HG03025 (cell line): ENCODE data around the gene TM9SF4.

Experiments used
- ATAC-seq: cut with Tn5 transposase; IDR thresholded peaks from one replicate; pipeline ENCODE4 v1.9.1; 2021; ENCODE audit warnings: mild to moderate bottlenecking, moderate library complexity; ENCODE audit not compliant: unreplicated experiment, low FRiP score

The TM9SF4 gene

DNA sequence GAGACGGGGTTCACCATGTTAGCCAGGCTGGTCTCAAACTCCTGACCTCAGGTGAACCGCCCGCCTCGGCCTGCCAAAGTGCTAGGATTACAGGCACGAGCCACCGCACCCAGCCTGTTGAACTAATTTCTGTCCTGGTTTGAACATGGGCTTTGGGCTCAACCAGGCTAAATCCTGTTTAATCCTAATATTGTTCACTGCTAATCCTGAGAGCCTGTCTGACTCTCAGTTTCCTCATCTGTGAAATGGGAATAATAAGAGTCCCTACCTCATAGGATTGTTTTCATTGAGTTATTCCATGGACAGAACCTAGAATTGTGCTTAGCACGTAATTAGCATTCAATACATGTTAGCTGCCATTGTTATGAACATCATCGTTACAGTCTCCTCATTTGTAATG lies 17.4 kb downstream of the TM9SF4 start:
- ATAC-seq: no peak

DNA sequence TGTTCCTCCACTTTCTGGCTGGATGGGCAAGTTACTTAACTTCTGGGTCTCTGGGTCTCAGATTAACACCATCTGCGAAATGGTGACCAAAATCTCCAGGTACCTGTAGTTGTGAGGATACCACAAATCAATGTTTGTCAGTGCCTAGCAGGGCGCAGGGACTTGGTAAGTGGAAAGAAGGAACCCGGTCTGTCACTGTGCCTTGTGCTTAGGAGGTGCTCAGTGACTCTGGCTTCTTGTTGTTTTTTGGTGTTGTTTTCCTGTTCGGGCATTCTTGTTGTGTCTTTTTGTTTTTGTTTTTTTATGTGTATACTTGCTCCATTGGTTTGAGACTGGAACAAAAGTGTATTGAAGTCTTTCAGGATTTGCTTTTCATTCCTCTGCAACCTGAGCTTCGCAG lies 17.8 kb downstream of the TM9SF4 start:
- ATAC-seq: no peak

DNA sequence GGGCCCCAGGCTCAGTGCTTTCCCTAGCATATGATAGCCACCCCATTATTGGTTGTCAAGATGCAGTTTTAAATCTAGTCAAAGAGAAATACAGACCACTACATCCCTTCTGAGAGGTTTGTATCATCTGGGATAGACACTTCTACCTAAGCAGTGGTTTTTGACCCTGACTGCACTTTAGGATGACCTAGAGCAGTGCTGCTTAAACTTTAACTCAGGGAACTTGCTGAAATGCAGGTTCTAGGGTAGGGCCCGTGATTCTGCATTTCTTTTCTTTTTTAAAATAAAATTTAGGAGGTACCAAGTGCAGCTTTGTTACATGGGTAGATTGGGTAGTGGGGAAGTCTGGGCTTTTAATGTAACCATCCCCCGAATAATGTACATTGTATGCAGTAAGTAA lies 18.7 kb downstream of the TM9SF4 start:
- ATAC-seq: no peak

DNA sequence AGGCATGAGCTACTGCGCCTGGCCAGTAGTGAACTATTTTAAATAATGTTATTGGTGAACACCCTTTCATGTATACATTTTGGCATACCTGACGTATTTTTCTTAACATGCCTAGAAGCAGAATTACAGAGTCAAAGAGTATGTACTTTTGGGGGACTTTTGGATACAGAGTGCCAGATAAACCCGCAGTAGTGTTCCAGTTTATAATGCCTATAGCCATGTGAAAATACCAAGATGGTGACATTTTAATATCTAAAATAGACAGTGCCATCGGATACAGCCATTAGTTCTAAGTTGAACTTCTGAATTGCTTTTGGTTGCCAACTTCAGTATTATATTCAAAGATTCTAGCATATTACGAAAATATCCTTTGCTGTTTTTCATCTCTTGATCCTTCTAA lies 20.3 kb downstream of the TM9SF4 start:
- ATAC-seq: no peak

DNA sequence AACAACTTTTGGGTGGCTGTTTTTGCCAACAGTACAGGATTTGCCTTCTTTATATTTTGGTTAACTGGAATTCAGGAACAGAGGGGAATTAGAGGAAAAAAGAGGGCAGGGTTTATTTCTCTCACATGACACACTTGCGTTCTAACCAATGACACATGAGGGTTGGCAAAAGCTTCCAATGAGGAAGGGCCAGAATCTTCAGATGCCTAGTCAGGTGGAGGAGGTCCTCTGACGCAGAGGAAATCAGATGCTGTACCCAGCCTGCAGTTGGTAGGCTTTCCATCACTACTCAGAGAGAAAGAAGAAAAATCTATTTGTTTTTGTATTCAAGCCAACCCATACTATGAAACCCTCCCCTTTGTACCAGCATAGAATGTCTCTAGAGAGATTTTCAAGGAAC lies 20.8 kb downstream of the TM9SF4 start:
- no peak for ATAC-seq

DNA sequence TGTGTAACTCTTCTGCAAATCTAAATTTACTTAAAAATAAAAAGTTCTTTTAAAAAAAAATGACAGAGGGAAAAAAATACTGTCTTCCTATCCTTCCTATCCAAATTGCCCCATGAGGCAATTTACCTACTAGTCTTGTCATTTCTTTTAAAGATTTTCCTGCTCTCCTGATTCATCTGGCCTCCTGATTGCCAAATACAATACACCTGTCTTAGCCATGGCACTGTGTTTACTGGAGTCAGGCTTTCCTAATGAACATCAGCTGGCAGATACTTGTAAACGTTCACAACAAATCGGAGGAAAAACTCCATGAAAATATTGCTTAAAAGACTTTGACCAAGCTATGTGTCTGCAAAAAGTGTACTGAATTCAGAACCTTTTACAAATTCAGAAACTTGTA lies 21.5 kb downstream of the TM9SF4 start:
- ATAC-seq: no peak

DNA sequence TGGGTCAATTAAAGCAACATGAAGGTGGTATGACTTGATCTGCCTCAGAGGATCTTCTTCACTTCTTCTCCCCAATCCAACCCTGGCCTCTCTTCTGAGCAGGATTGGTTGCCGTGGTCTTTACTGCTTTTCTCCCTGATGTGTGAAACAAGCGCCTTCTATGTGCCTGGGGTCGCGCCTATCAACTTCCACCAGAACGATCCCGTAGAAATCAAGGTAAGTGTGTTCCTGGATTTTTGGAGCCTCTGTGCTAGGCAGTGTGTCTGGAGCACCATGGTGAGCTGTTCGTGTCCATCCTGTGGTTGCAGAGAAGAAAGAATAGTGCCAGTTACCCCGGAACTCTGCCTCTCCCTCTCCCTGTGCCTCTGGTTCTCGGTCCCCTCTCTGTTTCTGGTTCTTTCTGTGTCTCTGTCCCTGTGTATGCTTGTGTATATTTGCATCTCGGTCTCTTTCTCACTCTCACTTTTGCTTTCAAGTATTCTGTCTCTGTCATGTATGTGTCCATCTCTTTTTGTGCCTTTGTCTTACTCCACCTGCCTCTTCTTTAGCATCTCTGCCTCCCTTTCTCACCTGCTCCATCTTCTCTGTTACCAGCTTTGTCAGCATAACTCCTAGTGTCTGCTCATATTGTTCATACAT lies 23.5 kb downstream of the TM9SF4 start:
- peak; percentile 86 for ATAC-seq

DNA sequence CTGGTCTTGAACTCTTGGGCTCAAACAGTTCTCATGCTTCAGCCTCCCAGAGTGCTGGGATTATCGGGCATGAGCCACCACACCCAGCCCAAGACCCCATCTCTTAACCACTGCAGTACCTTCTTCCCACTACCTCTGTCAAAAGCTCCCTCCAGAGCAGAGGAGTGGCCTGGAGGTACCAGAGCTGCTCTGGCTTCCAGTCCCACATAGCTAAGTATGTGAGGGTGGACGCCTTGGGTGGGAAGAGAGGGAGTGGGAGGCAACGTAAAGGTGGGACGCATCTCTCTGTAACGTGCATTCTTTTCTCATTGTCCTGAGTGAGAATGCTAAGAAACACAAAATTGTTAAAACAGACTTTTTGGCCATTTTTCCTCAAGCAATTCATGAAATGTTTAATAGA lies 24.5 kb downstream of the TM9SF4 start:
- ATAC-seq: no peak

DNA sequence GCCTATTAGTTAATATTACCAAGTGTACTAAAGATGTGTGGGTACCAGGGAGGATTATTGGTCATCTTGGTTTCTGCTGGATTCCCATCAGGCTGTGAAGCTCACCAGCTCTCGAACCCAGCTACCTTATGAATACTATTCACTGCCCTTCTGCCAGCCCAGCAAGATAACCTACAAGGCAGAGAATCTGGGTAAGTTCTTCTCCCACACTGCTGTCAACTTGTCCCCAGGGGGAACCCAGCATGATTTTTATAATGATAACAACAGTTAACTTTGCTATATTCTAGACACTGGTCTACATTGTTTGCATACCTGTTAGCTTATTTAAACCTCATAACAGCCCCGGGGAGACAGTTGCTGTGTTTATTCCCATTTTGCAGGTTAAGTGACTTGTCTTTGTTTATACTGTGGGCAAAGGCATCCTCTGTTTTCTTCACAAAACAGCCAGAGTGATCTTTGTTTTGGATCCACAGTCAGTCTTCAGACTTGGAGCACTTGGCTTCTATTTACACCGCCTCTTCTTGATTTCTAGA lies 26.5 kb downstream of the TM9SF4 start:
- no peak for ATAC-seq

DNA sequence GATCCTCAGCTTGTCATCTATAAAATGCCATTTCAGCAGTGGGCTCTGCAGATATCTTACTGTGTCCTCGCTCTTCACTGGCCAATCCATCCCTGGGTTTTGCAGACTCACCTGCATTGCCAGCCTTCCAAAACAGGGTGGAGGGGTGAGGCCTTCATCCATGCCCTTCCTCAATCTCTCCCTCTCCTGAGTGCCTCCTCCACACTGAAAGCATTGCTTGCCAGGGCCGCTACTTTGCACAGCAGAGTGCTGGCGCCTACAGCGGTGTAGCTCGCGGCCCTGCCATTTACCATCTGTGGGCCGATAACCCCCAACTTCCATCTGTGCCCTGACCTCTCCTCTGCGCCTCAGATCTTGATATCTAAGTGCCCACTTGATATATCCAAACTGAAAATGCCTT lies 29.4 kb downstream of the TM9SF4 start:
- ATAC-seq: no peak

DNA sequence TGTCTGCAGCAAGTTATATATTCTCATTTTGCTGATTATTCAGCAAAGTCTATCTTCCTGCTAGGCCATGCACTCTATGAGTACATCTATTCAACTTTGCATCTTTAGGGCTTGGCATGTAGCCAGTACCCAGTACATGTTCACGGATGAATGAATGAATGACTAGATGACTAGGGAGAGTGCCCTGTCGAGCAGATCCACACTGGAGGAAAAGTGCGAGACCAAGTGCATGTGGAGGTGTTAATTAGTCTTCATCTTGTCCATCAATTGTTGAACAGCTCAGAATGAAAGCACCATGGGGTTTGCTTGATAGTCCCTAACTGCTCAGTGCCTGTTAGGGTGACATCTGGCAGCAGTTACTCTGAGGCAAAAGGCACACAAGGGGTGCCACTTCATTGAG lies 30.4 kb downstream of the TM9SF4 start:
- no peak for ATAC-seq

DNA sequence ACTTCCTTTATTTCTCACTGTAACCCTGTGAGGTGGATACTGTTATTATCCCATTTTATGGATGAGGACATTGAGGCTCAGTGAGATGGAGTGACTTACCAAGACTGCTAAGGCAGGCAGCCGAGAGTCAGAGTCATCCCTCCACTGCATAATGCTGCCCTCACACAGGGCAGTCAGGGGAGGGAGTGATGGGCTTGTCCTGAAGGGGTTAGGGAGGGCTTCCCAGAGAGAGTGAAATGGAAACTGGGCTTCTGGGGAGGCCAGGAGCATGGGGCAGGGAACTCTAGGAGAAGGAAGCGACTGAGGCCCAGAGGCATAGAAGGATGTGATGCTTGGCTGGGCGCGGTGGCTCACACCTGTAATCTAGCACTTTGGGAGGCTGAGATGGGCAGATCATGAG lies 31.1 kb downstream of the TM9SF4 start:
- ATAC-seq: no peak

DNA sequence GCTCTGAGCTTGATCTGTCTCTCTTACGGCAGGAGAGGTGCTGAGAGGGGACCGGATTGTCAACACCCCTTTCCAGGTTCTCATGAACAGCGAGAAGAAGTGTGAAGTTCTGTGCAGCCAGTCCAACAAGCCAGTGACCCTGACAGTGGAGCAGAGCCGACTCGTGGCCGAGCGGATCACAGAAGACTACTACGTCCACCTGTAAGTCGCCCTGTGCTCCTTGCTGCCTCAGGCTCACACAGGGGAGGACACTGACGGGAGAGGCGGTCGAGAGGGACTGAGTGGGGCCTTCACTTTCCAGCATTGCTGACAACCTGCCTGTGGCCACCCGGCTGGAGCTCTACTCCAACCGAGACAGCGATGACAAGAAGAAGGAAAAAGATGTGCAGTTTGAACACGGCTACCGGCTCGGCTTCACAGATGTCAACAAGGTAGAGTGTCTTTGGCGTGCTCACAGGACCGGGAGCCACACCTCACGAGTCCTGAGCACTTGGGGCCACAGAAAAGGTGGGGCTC lies 32.0 kb downstream of the TM9SF4 start:
- no peak for ATAC-seq

DNA sequence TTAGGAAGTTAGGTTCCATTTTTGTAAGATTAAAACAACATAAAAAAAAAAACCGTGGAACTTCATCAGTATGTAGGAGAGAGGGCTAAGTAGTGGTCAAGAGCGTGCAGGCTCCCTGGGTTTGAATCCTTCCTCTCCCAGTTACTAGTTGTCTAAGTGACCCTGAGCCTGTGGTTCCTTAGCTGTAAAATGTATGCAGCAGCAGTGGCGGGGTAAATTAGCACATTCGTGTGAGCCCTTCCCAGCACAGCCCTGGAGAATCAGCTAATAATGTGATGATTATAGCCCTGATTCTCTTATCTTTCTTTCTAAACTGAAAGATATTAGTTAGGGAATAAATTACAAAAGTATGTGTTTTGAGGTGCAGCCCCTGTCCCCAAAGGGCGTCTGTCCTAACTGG lies 32.6 kb downstream of the TM9SF4 start:
- ATAC-seq: no peak

DNA sequence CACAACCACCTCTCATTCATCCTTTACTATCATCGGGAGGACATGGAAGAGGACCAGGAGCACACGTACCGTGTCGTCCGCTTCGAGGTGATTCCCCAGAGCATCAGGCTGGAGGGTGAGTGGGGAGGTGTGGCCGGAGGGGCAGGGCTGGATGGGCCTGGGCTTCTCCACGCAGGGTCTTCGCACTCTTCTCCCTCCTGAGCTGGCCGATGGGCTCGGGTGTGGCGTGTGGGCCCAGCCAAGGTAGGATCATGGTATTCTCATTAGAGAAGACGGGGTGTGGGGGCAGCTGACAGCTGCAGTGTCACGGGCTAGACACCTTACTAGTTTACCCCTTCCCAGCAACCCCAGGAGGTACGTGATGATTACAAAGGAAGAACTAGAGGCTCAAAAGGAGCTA lies 33.5 kb downstream of the TM9SF4 start:
- no peak for ATAC-seq

DNA sequence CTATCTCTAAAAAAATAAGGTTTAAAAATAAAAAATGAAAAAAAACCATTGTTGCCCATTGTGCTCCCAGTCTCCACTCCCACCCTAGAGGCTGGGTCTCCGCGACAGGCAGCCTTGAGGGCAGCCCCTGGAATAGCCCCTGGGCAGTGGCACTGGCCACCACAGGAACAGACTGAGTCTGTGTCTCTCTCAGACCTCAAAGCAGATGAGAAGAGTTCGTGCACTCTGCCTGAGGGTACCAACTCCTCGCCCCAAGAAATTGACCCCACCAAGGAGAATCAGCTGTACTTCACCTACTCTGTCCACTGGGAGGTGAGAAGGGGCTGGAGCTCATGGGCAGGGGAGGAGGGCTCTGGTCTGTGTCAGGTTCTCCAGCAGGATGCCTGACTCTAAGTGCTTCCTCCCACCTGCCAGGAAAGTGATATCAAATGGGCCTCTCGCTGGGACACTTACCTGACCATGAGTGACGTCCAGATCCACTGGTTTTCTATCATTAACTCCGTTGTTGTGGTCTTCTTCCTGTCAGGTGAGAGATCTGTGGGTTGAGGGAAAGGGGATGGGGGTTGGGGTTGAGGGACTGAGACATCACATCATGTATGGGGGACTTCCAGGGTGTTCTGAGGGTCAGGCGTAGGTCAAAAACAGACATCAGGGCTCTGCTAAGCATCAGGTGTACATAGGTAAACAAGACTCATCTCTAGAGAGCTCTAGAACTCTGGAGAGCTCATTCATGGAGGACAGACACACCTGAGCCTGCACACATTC lies 35.6 kb downstream of the TM9SF4 start:
- ATAC-seq: no peak

DNA sequence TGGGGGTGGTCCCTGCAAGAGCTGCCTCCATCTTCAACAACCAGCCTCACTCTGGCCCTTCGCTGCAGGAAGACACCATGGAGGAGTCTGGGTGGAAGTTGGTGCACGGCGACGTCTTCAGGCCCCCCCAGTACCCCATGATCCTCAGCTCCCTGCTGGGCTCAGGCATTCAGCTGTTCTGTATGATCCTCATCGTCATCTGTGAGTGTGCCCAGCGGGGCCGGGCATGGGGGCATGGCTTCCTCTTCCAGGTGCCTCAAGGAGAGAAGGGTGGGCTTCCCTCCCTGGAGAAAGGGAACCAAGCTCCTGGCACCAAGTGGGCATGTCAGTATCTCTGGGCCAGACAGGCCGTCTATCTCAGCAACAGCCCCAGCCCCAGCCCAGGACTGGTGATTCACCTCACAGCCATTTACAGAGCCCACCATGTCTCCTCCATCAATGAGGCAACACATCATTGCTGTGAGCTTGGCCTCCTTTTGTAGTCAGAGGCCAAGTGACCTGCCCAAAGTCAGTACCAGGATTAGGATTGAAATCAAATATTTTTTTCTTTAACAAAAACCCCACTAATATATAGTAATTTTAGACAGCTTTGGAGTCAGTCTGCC lies 40.2 kb downstream of the TM9SF4 start:
- no peak for ATAC-seq

DNA sequence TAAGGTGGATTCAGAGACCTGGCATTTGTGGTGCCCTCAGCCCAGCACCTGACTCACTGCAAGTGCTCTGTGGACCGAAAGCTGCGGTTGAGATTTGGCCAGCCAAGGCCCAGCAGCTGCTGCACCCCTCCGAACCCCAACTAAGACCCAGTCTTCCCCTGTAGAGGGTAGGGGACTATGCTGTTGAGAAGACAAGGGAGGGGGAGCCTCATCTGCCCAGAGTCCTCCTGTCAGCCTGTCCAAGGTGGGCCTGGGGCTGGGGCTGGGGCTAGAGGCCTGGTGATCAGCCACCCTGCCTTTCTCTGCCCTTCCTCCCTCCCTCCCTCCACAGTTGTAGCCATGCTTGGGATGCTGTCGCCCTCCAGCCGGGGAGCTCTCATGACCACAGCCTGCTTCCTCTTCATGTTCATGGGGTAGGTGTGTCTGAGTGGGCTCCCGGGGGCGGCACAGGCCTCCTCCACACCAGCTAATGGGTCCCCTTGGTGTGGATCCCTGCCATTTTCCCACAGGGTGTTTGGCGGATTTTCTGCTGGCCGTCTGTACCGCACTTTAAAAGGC lies 40.9 kb downstream of the TM9SF4 start:
- ATAC-seq: no peak

DNA sequence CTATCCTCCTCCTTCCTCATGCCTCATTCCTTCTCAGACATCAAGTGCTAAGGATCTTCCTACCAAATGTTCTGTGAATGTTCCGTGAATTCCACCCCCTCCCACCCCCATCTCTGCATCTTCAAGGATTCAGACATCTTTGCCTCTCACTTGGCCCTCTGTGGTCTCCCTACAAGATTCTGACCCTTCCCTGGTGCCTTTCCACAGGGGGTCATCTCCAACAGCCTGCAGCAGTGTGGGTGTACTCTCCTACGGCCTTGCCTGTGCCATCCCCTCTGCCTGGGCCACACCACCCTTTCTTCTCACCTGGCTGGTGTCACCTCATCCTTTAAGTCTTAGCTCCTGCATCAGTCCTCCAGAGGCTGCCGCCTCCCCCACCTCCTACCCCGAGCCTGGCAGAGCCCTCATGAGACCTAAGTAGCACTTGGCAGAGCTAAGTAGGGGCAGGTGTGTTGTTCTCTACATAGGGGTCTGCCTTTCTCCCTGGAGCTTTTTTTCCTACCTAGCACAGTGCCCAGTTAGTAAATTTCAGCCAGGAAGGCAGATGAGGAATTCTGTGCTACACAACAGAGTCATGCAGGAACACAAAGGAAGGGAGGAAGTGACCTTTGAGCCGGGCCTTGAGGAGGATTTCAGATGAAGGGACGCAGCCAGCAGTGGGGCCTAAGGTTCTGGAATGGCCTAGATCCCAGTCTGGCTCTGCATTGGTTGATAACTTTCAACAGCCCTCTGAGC lies 43.1 kb downstream of the TM9SF4 start:
- no peak for ATAC-seq

DNA sequence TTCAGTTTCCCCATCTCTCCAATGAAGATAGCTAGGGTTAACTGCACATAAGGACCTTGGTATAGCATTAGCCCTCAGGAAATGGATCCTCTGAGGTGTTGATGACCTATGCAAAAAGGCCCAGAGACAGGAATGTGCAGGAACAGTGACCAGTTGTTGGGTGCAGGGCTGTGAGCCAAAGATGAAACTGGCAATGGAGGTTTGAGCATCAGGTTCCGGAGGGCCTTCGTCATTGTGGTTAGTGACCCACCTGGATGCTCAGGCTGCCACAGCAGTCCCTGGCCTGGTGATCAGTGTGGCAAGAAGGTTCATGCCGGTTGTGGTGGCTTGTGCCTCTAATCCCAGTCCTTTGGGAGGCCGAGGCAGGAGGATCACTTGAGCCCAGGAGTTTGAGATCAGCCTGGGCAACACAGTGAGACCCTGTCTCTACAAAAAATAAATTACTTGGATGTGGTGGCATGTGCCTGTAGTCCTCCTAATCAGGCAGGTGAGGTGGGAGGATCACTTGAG lies 43.7 kb downstream of the TM9SF4 start:
- ATAC-seq: no peak
